ENCODE measurements around the gene OR4K14.

DNA sequence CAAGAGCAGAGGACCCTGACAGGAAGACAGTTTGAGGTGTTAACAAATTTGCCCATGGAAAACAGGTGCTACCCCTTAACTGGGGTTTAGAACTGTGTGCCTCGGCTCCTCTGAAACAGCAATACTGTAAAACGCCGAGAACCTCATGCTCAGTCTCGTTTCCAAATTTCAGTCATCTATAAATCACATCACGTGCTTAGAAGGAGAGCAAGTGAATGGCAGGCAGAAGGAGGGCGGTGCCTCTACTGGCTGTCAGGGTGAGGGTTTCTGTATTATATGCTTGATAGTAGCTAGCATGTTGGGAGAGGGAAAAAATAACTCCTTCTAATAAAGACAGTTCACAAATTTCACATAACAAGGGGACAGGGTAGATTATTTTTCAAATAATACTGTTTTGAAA, 12.0 kb upstream of the OR4K14 start:
- TF ChIP-seq, protein P1, sequence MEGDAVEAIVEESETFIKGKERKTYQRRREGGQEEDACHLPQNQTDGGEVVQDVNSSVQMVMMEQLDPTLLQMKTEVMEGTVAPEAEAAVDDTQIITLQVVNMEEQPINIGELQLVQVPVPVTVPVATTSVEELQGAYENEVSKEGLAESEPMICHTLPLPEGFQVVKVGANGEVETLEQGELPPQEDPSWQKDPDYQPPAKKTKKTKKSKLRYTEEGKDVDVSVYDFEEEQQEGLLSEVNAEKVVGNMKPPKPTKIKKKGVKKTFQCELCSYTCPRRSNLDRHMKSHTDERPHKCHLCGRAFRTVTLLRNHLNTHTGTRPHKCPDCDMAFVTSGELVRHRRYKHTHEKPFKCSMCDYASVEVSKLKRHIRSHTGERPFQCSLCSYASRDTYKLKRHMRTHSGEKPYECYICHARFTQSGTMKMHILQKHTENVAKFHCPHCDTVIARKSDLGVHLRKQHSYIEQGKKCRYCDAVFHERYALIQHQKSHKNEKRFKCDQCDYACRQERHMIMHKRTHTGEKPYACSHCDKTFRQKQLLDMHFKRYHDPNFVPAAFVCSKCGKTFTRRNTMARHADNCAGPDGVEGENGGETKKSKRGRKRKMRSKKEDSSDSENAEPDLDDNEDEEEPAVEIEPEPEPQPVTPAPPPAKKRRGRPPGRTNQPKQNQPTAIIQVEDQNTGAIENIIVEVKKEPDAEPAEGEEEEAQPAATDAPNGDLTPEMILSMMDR (IDR thresholded peaks at IDR 0.05), result no peak
- TF ChIP-seq POLR2AphosphoS5 (IDR thresholded peaks at IDR 0.05; ENCODE audit: insufficient read depth in 1 of 2, low read depth in 1 of 2), result no peak
